Measurements from ENCODE around the gene GPR141. TPM values are rescaled to one million over a fixed set of nuclear protein-coding genes. Genes with fewer than 3 reads are reported as not detected.

GPR141 gene
- total RNA-seq, 1 donor, result not detected

DNA sequence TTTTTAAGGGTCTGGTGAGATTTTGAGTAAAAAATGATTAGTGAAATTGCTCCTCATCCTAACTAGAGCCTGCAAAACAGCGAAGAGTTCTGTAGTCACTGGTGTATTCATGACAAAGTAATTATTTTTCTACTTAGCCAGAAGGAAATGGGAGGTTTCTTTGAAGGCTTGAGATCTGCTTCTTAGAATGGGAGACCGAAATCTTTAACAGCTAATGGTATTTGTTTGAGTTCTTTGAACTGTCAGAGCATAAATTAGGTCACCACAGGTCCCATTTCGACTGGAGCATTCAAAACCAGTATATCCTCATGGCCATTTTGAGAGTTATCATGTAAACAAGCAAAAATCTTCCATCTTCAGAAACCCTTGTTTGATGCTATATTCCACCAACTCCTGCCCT lies 87.8 kb downstream of the GPR141 start:
- no peak for DNase-seq (ENCODE audit: low read depth)
- no peak overlapping the region for H3K4me3 ChIP-seq (ENCODE audit: low read depth, low read length)
- TF ChIP-seq, protein P1, sequence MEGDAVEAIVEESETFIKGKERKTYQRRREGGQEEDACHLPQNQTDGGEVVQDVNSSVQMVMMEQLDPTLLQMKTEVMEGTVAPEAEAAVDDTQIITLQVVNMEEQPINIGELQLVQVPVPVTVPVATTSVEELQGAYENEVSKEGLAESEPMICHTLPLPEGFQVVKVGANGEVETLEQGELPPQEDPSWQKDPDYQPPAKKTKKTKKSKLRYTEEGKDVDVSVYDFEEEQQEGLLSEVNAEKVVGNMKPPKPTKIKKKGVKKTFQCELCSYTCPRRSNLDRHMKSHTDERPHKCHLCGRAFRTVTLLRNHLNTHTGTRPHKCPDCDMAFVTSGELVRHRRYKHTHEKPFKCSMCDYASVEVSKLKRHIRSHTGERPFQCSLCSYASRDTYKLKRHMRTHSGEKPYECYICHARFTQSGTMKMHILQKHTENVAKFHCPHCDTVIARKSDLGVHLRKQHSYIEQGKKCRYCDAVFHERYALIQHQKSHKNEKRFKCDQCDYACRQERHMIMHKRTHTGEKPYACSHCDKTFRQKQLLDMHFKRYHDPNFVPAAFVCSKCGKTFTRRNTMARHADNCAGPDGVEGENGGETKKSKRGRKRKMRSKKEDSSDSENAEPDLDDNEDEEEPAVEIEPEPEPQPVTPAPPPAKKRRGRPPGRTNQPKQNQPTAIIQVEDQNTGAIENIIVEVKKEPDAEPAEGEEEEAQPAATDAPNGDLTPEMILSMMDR (IDR thresholded peaks at IDR 0.05; ENCODE audit: insufficient read depth, low read depth, low read length), result no peak

DNA sequence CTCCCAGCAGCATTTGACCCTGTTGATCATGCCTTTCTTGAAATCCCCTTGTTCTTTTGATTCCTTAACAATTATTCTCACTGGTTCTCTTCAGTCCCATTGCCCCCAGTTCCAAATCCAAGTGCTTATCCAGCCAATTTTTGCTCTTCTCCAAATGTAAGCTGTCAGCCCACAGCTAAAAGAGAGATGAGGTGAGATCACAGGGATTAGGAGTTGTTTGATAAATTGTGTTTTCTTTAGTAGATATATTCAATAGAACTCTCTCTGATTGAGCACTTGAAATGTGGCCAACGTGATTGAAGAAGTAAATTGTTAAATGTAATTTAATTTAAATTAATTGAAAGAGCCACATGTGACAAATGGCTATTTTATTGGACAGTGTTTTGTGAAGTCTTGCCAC lies 88.2 kb downstream of the GPR141 start:
- no peak for DNase-seq (ENCODE audit: low read depth)
- TF ChIP-seq, protein P1 (IDR thresholded peaks at IDR 0.05; ENCODE audit: insufficient read depth, low read depth, low read length), result no peak

DNA sequence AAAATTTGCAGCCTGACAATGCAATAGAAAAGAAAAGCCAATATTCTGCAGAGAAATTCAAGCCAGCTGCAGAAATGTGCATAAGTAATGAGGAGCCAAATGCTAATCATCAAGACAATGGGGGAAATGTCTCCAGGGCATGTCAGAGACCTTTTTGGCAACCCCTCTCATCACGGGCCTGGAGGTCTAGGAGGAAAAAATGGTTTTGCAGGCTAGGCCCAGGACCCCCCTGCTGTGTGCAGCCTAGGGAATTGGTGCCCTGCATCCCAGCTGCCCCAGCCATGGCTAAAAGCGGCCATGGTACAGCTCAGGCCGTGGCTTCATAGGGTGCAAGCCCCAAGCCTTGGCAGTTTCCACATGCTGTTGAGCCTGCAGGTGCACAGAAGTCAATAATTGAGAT lies 92.4 kb downstream of the GPR141 start:
- TF ChIP-seq, protein P1 (IDR thresholded peaks at IDR 0.05; ENCODE audit: insufficient read depth, low read depth, low read length), result no peak
- H3K4me3 ChIP-seq (ENCODE audit: low read depth, low read length), result no peak overlapping the region
- DNase-seq (ENCODE audit: low read depth), result no peak

More for the DNA sequence above, 88.2 kb downstream of the GPR141 start:
- H3K4me3 ChIP-seq (ENCODE audit: low read depth, low read length), result no peak overlapping the region

DNA sequence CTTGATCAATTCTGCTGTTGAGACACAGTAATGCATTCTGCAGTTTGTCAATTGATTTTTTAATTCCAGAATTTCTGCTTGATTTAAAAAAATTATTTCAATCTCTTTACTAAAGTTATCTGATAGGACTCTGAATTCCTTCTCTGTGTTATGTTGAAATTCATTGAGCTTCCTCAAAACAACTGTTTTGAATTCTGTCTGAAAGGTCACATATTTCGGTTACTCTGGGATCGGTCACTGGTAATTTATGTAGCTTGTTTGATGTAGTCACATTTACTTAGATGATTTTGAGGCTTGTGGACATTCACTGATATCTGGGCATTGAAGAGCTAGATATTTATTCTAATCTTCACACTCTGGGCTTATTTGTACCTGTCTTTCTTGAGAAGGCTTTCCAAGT lies 97.6 kb downstream of the GPR141 start:
- DNase-seq (ENCODE audit: low read depth), result no peak
- TF ChIP-seq, protein P1 (IDR thresholded peaks at IDR 0.05; ENCODE audit: insufficient read depth, low read depth, low read length), result no peak

DNA sequence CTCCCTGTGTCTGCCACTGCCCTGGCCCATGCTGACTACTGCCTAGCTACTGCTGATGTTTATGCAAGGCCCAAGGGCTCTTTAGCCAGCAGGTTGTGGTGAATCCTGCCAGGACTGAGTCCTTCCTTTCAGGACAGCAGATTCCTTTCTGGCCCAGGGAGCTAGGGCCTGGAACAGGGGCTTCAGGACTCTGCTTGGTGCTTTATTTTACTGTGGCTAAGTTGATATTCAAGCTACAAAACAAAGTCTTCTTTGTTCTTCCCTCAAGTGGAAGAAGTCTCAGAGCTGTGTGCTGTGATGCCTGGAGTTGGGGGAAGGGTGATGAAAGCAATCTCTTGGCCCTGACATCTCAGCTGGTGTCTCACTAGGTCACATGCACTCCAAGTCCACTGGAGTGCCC lies 98.6 kb downstream of the GPR141 start:
- DNase-seq (ENCODE audit: low read depth), result no peak
- TF ChIP-seq, protein P1 (IDR thresholded peaks at IDR 0.05; ENCODE audit: insufficient read depth, low read depth, low read length), result no peak
- H3K4me3 ChIP-seq (ENCODE audit: low read depth, low read length), result no peak overlapping the region

More for the DNA sequence above, 97.6 kb downstream of the GPR141 start:
- no peak overlapping the region for H3K4me3 ChIP-seq (ENCODE audit: low read depth, low read length)

DNA sequence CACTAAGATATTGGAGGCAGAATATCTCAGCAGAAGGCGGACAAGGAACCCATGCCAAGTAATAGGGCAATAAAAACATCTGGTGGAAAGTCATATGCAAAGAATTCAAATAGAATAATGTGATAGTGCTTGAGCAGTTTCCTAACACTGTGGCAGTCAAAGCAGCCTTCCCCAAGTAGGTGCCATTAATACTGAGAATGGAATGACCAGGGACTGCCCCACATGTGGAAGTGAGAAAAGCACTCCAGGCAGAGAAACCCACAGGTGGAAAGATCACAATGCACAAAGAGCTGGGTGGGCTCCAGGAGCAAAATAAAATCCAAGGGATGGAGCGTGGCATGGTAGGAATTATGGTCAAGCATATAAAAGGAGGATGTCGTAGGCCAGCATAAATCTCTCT lies 100.4 kb downstream of the GPR141 start:
- no peak for DNase-seq (ENCODE audit: low read depth)
- TF ChIP-seq, protein P1 (IDR thresholded peaks at IDR 0.05; ENCODE audit: insufficient read depth, low read depth, low read length), result no peak
- no peak overlapping the region for H3K4me3 ChIP-seq (ENCODE audit: low read depth, low read length)

Measured in fibroblast of villous mesenchyme (primary cell).